Measurements from ENCODE around the gene LRRC45. TPM values are rescaled to one million over a fixed set of nuclear protein-coding genes. Genes with fewer than 3 reads are reported as not detected.

The LRRC45 gene
- total RNA-seq, 2 donors from 2014 or later, result 16.6 to 60.0 TPM

DNA sequence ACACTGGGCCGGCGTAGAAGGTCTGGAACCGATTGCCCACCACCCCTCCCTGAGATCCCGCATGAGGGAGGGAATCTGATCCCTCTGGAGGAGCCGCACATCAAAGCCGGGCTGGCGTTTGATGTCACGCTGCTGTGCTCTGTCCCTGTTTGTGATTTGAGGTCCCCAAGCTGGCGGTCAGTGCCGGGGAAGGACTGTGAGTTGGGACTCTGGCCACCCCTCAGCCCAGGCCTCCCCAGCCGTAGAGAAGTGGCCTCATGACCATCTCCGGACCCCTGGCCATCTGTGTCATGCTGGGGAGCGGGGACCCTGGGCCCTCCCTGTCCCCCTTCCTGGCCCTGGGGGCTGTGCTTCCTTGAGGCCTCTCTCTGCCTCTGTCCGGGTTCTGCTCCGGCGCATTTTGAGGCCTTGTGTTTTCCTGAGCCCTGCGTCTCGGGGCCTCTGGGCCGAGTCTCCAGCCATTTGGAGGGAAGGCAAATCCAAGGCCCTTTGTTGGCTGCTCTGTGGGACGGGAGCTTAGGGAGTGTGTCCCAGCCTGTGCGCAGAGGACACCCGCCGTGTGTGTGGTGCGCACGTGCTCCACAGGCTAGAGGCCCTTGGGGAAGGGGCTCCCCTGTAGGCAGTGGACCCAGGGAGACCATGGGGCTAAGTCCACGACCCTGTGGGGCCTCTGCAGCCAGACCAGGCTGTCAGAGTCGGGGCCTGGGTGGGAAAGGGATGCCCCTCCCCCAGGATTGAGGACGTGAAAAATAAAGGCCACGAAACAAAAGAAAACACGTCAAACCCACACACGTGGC, 30.6 kb upstream of the LRRC45 start:
- Histone ChIP-seq H3K4me1 (peaks cover 14% of the 10 kb centered on the region), H3K4me3 (no peak overlapping the region), H3K9ac (ENCODE audit: low read depth in 2 of 2, low read length in 2 of 2) (peak overlapping the region; percentile 30 to 58), H3K9me3 (no peaks in the 10 kb centered on the region), H3K27ac (peak overlapping the region; percentile 36), H3K27me3 (no peaks in the 10 kb centered on the region), H3K36me3 (no peaks in the 10 kb centered on the region)
- DNase-seq, result no peak
- intact Hi-C loops (cut with DNase I), result no loop called here
- TF ChIP-seq, protein P1, sequence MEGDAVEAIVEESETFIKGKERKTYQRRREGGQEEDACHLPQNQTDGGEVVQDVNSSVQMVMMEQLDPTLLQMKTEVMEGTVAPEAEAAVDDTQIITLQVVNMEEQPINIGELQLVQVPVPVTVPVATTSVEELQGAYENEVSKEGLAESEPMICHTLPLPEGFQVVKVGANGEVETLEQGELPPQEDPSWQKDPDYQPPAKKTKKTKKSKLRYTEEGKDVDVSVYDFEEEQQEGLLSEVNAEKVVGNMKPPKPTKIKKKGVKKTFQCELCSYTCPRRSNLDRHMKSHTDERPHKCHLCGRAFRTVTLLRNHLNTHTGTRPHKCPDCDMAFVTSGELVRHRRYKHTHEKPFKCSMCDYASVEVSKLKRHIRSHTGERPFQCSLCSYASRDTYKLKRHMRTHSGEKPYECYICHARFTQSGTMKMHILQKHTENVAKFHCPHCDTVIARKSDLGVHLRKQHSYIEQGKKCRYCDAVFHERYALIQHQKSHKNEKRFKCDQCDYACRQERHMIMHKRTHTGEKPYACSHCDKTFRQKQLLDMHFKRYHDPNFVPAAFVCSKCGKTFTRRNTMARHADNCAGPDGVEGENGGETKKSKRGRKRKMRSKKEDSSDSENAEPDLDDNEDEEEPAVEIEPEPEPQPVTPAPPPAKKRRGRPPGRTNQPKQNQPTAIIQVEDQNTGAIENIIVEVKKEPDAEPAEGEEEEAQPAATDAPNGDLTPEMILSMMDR (IDR thresholded peaks at IDR 0.05), result no peak

DNA sequence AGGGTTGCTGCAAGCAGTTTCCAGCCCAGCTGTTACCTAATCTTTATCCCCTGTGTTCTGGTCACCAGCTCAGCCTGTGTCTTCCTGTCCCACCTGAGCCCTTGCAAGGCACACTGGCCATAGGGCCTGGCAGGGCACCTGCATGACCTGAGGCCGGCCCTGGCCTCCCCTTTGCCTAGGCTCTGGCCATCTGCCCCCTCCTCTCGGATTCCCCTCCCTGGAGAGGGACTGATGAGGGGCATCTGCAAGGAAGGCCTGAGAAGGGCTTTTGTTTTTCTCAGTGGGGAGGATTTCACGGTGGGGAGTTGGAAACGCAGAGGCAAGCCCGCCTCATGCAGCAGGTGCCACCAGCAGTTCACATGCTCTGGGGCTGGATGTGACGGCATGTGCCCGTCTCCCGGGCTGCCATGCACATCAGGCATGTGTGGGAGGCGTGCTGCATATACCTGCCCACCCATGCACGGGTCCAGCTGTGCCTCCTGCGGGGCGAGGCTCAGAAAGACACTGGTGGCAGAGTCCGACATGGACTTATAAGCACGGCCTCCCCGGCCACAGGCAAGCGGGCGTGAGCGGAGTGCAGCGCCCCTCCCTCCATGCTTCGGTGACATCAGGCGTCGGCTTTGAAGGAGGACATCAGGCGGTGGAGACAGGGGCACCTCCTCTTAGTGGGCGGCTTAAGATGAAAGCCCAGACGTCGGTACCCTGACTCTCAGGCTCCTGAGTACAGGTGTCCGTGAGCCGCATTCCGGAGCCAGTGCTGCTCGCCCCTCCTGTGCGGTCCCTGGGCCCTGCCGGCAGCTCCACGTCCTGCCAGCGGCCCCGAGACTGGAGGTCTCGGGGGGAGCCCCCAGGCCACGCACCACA, 29.1 kb upstream of the LRRC45 start:
- DNase-seq, result no peak
- H3K4me1 ChIP-seq, result peaks cover 14% of the 10 kb centered on the region
- H3K9ac ChIP-seq (ENCODE audit: low read depth in 2 of 2, low read length in 2 of 2), result no peak overlapping the region
- no peak overlapping the region for H3K4me3 ChIP-seq
- H3K27me3 ChIP-seq, result no peaks in the 10 kb centered on the region
- no peaks in the 10 kb centered on the region for H3K9me3 ChIP-seq
- TF ChIP-seq, protein P1 (IDR thresholded peaks at IDR 0.05), result no peak
- H3K36me3 ChIP-seq, result no peaks in the 10 kb centered on the region
- no peak overlapping the region for H3K27ac ChIP-seq
- intact Hi-C loops (cut with DNase I), result no loop called here

DNA sequence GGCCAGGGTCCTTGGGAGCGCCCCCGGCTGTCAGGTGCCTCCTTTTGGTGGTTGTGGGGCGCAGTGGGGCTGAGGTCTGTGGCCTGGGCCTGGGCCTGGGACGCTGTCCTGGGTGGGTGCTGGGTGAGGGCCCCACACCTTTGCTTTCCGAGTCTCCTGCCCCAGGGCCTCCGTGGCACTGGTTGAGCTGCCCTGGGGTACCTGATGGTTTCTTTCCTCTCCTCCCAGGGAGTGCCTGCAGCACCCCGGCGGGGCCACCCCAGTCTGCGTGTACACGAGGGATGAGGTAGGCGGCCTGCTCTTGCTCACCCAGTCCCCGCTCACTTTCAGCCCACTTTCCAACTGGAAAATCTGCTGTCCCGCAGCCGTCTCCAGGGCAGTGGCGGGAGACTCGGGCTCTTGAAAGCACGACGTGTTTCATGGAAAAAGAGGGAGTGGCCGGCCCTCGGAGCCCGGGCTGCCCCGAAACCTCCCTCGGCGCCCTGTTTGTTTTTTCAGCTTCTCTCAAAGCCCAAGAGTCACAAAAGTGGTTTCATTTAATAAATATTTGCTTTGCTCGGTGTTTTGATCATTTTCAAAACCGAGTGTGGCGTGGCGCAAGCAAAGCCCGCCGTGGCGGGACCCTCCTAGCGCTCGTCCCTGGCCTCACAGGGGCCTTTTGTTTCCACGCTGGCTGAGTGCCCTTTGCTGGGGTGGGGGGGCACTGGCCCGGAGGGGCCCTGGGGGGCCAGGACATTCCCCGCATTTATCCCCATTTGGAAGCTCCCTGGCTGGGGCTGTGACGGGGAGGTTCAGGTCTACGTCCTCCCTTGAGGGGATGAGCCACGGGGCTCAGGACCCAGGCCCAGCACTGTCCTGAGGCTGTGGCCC, 28.3 kb upstream of the LRRC45 start:
- Histone ChIP-seq H3K27ac (no peak overlapping the region), H3K9me3 (no peaks in the 10 kb centered on the region), H3K36me3 (no peaks in the 10 kb centered on the region), H3K4me1 (peaks cover 14% of the 10 kb centered on the region), H3K9ac (ENCODE audit: low read depth in 2 of 2, low read length in 2 of 2) (no peak overlapping the region), H3K4me3 (no peak overlapping the region), H3K27me3 (no peaks in the 10 kb centered on the region)
- intact Hi-C loops (cut with DNase I), result no loop called here
- TF ChIP-seq, protein P1 (IDR thresholded peaks at IDR 0.05), result no peak
- DNase-seq, result no peak

DNA sequence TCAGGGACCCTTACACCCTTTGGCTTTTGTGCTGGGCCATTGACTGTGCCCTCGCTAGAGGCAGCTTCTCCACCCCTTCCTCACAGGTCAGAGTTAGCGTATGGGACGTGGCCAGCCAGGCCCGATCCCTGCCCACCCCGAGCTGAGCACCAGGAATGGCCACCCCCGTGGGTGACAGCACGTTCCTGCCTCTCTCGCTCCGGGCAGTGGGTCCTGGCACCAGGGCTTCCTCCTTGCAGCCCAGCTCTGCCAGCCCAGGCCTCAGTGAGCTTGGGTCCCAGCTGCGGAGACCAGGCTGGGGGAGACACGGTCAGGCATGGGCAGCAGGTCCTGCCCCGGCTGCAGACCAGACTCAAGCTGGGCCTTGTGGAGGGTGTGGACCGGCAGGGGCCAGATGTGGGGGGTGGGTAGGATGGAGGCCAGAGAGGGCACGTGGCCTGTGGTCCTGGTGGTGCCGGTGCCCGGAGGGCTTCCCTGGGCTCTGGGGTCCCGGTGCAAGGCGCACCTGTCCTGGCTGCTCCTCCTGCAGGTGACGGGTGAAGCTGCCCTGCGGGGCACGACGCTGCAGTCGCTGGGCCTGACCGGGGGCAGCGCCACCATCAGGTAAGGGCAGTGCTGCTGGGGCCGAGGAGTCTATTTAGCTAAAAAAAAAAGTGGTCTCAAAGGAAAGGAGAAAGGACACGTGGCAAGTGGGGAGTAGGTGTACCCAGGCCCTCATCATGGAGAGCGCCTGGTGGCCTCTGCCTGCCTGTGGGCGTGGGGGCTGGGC, 27.5 kb upstream of the LRRC45 start:
- intact Hi-C loops (cut with DNase I), result no loop called here
- DNase-seq, result no peak
- Histone ChIP-seq H3K36me3 (no peaks in the 10 kb centered on the region), H3K27me3 (no peaks in the 10 kb centered on the region), H3K27ac (no peak overlapping the region), H3K4me3 (no peak overlapping the region), H3K9me3 (no peaks in the 10 kb centered on the region), H3K9ac (ENCODE audit: low read depth in 2 of 2, low read length in 2 of 2) (no peak overlapping the region), H3K4me1 (peaks cover 14% of the 10 kb centered on the region)
- TF ChIP-seq, protein P1 (IDR thresholded peaks at IDR 0.05), result no peak
